ENCODE data around the gene SLC35F3. TPM values are rescaled to one million over a fixed set of nuclear protein-coding genes. Genes with fewer than 3 reads are reported as not detected.

Gene SLC35F3
- polyA plus RNA-seq, 1 of the 3 experiments (the other 2 are of a cell fraction), result 0.87 TPM

- POLR2A ChIA-PET, result no interaction called here
- WGBS (ENCODE audit: low lambda C conversion rate), result 67% methylated on average over 1 of the region's 1 CpG
- CTCF ChIA-PET, result interaction anchor here (2.2 kb wide), 1 partner anchor 134 kb away, joined by 8 read pairs; no protein-coding TSS in a partner anchor
- no peak overlapping the region for H2AFZ ChIP-seq (ENCODE audit: low read depth)
- H3K27me3 ChIP-seq (ENCODE audit: insufficient read depth), result peaks cover 5% of the 10 kb centered on the region; the same call in 1 of the 2 replicates
- TF ChIP-seq, protein P1, sequence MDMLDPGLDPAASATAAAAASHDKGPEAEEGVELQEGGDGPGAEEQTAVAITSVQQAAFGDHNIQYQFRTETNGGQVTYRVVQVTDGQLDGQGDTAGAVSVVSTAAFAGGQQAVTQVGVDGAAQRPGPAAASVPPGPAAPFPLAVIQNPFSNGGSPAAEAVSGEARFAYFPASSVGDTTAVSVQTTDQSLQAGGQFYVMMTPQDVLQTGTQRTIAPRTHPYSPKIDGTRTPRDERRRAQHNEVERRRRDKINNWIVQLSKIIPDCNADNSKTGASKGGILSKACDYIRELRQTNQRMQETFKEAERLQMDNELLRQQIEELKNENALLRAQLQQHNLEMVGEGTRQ (IDR thresholded peaks at IDR 0.05; ENCODE audit: borderline replicate concordance, low read depth, low read length), result no peak
- no peak for TF ChIP-seq RCOR1 (IDR thresholded peaks at IDR 0.05; ENCODE audit: low read length)
- TF ChIP-seq ELF1 (IDR thresholded peaks at IDR 0.05), result no peak
- TF ChIP-seq GABPA (IDR thresholded peaks at IDR 0.05; ENCODE audit: low read depth), result no peak
- TF ChIP-seq CHD2 (IDR thresholded peaks at IDR 0.05; ENCODE audit: low read length, partially characterized antibody), result no peak
- no peak for TF ChIP-seq JUND (IDR thresholded peaks at IDR 0.05)
- no peak for TF ChIP-seq EZH2phosphoT487 (IDR thresholded peaks at IDR 0.05; ENCODE audit: borderline replicate concordance, low read depth)
- TF ChIP-seq TCF12 (IDR thresholded peaks at IDR 0.05), result no peak
- no peak for TF ChIP-seq MEF2A (IDR thresholded peaks at IDR 0.05; ENCODE audit: borderline replicate concordance, low read depth)
- TF ChIP-seq CTCF (IDR thresholded peaks at IDR 0.05), result no peak
- TF ChIP-seq, protein P2, sequence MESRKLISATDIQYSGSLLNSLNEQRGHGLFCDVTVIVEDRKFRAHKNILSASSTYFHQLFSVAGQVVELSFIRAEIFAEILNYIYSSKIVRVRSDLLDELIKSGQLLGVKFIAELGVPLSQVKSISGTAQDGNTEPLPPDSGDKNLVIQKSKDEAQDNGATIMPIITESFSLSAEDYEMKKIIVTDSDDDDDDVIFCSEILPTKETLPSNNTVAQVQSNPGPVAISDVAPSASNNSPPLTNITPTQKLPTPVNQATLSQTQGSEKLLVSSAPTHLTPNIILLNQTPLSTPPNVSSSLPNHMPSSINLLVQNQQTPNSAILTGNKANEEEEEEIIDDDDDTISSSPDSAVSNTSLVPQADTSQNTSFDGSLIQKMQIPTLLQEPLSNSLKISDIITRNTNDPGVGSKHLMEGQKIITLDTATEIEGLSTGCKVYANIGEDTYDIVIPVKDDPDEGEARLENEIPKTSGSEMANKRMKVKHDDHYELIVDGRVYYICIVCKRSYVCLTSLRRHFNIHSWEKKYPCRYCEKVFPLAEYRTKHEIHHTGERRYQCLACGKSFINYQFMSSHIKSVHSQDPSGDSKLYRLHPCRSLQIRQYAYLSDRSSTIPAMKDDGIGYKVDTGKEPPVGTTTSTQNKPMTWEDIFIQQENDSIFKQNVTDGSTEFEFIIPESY (IDR thresholded peaks at IDR 0.05; ENCODE audit: borderline replicate concordance, low read depth), result no peak
- TF ChIP-seq RXRA (IDR thresholded peaks at IDR 0.05; ENCODE audit: borderline replicate concordance, low read depth), result no peak
- no peak for TF ChIP-seq TEAD4 (IDR thresholded peaks at IDR 0.05; ENCODE audit: borderline replicate concordance, insufficient read depth)
- TF ChIP-seq POLR2AphosphoS5 (IDR thresholded peaks at IDR 0.05; ENCODE audit: low read depth, low read length), result no peak
- TF ChIP-seq TAF1 (IDR thresholded peaks at IDR 0.05; ENCODE audit: borderline replicate concordance, low read depth, low read length), result no peak
- H3K9ac ChIP-seq, result no peak overlapping the region
- no peak for DNase-seq
- no peaks in the 10 kb centered on the region for H3K9me2 ChIP-seq
- H3K9me3 ChIP-seq, result no peaks in the 10 kb centered on the region
- H3K36me3 ChIP-seq (replicated peaks in 1 of 2; ENCODE audit: control insufficient read depth in 1 of 2, insufficient read depth in 2 of 2, low read length in 1 of 2), result no peaks in the 10 kb centered on the region
- H3K4me1 ChIP-seq (ENCODE audit: control insufficient read depth in 1 of 2, insufficient read depth in 2 of 2, low read depth in 1 of 2, low read length in 1 of 2), result no peaks in the 10 kb centered on the region
- no peak overlapping the region for H3K4me2 ChIP-seq
- H3K79me2 ChIP-seq (ENCODE audit: insufficient read depth), result no peaks in the 10 kb centered on the region
- no peaks in the 10 kb centered on the region for H3F3A ChIP-seq (replicated peaks; ENCODE audit: insufficient read depth)
- H3K4me3 ChIP-seq (ENCODE audit: low read depth in 2 of 2, low read length in 1 of 2), result no peak overlapping the region
- H4K20me1 ChIP-seq (ENCODE audit: insufficient read depth), result no peaks in the 10 kb centered on the region
- H3K27ac ChIP-seq (ENCODE audit: low read depth in 2 of 2, low read length in 1 of 2), result no peak overlapping the region
Observed at GRCh38 chr1:234175363-234175762, 270.9 kb downstream of the SLC35F3 start.

Measured in SK-N-SH (cell line).